Fibroblast of mammary gland (primary cell): ENCODE data around the gene FOXC1.

Experiments used
- DNase-seq: peaks from one replicate; pipeline ENCODE4 v3.0.0-alpha.2; 2010; ENCODE audit warnings: low read depth
- H3K4me3 ChIP-seq: 2 replicates; pipeline ENCODE4 v1.5.1; 2011; ENCODE audit warnings: low read depth, mild to moderate bottlenecking, low read length, moderate library complexity; ENCODE audit not compliant: control insufficient read depth
- CTCF ChIP-seq: conservative IDR thresholded peaks from 2 replicates; pipeline ENCODE4 v1.5.1; 2011; ENCODE audit warnings: low read depth, low read length, inconsistent platforms; ENCODE audit not compliant: control insufficient read depth, insufficient read depth

Gene FOXC1

GRCh38 chr6:1584146-1584545, 25.6 kb upstream of the FOXC1 start:
- TF ChIP-seq CTCF: no peak
- no peak for DNase-seq
- H3K4me3 ChIP-seq: no peak overlapping the region

GRCh38 chr6:1584996-1585668, 24.6 kb upstream of the FOXC1 start:
- DNase-seq: no peak
- no peak overlapping the region for H3K4me3 ChIP-seq

GRCh38 chr6:1585669-1586049, 24.1 kb upstream of the FOXC1 start:
- H3K4me3 ChIP-seq: no peak overlapping the region
- DNase-seq: no peak
- TF ChIP-seq CTCF: no peak

More at GRCh38 chr6:1584996-1585668, 24.6 kb upstream of the FOXC1 start:
- TF ChIP-seq CTCF: no peak

- H3K4me3 ChIP-seq: no peak overlapping the region
- DNase-seq: no peak
- no peak for TF ChIP-seq CTCF
These were observed 23.5 kb upstream of the FOXC1 start for GRCh38 chr6:1586256-1586655.

GRCh38 chr6:1586861-1587450, 22.8 kb upstream of the FOXC1 start:
- H3K4me3 ChIP-seq: no peak overlapping the region
- DNase-seq: no peak
- no peak for TF ChIP-seq CTCF

- DNase-seq: no peak
- no peak for TF ChIP-seq CTCF
- H3K4me3 ChIP-seq: no peak overlapping the region
These were observed 22.2 kb upstream of the FOXC1 start for GRCh38 chr6:1587546-1587945.
